ENCODE results near the gene PNPLA3.

Gene PNPLA3

DNA sequence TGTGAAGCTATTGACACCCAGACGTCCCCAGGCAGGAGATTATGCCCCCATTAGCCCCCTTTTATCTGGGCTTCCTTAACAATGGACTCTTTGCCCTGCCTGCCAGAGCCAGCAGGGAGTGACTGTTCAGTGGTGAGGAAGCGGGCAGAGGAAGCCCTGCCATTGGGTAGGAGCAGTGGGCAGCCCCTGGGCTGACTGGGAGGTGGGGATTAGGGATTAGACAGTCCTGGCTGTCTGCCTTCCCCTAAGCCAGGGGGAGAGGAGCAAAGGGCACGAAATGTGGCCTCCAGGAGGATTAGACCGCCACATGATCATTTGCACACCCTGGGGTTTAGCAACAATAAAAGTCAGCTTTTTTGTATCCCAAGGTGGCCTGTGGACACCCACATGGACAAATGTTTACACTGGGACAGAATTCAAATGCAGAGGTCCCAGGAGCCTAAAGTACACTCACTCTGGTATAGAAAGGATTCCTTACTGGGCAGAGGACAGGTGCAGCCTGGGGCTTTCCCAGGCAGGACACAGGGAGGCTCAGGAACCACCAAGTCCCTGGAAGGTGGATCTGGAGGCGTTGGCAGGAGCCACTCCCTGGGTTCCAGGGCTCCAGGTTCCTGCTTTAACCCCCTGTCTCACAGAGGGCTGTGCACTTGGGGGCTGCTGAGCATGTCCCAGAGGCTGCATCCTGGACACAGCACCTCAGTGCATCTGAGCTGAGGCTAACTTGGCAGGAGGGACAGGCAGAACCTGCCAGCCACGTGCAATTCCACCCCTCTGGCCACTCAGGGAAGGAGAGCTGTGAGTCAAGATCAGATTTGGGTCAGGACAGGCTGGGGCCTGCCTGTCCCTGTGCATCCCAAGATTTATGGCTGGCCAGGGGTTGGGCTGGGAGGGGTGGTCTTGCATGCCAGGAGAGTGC is 2.1 kb downstream of the PNPLA3 start:
- peaks cover 5% of the 10 kb centered on the region for H3K4me1 Mint-ChIP-seq (ENCODE audit: low read depth)
- H3K27me3 Mint-ChIP-seq, result peaks cover 27% of the 10 kb centered on the region
- H3K27ac Mint-ChIP-seq, result no peak overlapping the region
- peak overlapping the region; percentile 47 for H3K4me3 Mint-ChIP-seq
- no peaks in the 10 kb centered on the region for H3K9me3 Mint-ChIP-seq
- no peaks in the 10 kb centered on the region for H3K36me3 Mint-ChIP-seq (ENCODE audit: low read depth)

DNA sequence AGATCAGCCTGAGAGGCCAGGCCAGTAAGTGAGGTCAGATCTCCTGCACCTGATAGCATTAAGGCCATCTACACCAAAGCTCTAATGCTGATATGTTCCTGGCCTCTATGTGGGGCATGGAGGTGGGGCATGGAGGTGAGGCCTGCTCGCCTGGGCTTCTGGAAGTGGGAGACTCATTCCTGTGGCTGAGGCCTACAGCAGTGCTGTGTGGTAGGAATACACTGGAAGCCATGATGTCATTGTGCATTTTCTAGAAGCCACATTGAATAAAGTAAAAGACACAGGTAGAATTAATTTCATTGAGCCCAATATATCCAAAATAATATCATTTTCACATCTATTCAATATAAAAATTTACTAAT is 2.7 kb downstream of the PNPLA3 start:
- H3K27ac Mint-ChIP-seq, result no peak overlapping the region
- H3K4me1 Mint-ChIP-seq (ENCODE audit: low read depth), result peaks cover 5% of the 10 kb centered on the region
- peaks cover 26% of the 10 kb centered on the region for H3K27me3 Mint-ChIP-seq
- no peak overlapping the region for H3K4me3 Mint-ChIP-seq
- H3K9me3 Mint-ChIP-seq, result no peaks in the 10 kb centered on the region
- no peaks in the 10 kb centered on the region for H3K36me3 Mint-ChIP-seq (ENCODE audit: low read depth)

DNA sequence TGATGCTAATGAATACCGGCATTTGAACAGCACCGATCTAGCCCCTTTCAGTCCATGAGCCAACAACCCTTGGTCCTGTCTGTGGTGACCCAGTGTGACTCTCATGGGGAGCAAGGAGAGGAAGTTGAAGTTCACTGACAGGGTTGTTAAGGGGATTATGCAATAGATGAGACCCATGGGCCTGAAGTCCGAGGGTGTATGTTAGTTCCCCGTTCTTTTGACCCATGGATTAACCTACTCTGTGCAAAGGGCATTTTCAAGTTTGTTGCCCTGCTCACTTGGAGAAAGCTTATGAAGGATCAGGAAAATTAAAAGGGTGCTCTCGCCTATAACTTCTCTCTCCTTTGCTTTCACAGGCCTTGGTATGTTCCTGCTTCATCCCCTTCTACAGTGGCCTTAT is 4.9 kb downstream of the PNPLA3 start:
- H3K27ac Mint-ChIP-seq, result no peak overlapping the region
- peaks cover 20% of the 10 kb centered on the region for H3K27me3 Mint-ChIP-seq
- H3K36me3 Mint-ChIP-seq (ENCODE audit: low read depth), result no peaks in the 10 kb centered on the region
- H3K9me3 Mint-ChIP-seq, result no peaks in the 10 kb centered on the region
- H3K4me3 Mint-ChIP-seq, result no peak overlapping the region
- H3K4me1 Mint-ChIP-seq (ENCODE audit: low read depth), result no peaks in the 10 kb centered on the region

DNA sequence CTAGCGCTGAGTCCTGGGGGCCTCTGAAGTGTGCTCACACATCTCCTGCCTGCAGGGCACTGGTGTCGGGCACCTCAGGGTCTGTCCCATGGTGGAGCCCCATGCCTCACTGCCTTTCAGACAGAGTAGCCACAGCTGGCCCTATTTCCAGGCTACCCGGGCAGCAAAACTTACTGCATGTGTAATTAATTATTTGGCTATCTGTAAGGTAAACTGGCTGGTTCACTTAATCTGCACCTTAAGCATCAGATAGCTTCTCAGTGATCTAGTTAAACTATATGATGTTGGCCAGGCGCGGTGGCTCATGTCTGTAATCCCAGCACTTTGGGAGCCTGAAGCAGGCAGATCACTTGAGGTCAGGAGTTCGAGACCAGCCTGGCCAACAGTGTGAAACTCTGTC is 5.3 kb downstream of the PNPLA3 start:
- peaks cover 24% of the 10 kb centered on the region for H3K27me3 Mint-ChIP-seq
- no peaks in the 10 kb centered on the region for H3K36me3 Mint-ChIP-seq (ENCODE audit: low read depth)
- H3K4me1 Mint-ChIP-seq (ENCODE audit: low read depth), result no peaks in the 10 kb centered on the region
- no peak overlapping the region for H3K4me3 Mint-ChIP-seq
- H3K27ac Mint-ChIP-seq, result no peak overlapping the region
- no peaks in the 10 kb centered on the region for H3K9me3 Mint-ChIP-seq

DNA sequence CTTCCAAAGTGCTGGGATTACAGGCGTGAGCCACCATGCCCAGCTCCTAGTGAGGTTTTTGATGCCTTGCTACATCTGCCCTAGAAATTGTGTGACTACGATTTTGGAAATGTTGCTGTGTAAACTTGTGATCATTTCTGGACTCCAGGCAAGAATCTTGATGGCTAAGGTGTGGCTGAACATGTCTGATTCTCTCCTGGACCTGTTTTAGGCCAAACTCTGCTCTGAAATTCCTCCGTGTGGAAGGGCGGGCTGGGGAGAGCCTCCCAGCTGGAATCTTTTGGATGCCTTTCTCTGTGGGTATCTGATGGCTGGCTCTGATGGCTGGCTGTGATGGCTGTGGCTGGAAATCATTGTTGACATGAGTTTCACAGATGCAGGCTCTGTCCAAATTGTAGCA is 8.2 kb downstream of the PNPLA3 start:
- no peaks in the 10 kb centered on the region for H3K4me1 Mint-ChIP-seq (ENCODE audit: low read depth)
- no peak overlapping the region for H3K27ac Mint-ChIP-seq
- no peaks in the 10 kb centered on the region for H3K36me3 Mint-ChIP-seq (ENCODE audit: low read depth)
- H3K9me3 Mint-ChIP-seq, result no peaks in the 10 kb centered on the region
- peaks cover 16% of the 10 kb centered on the region for H3K27me3 Mint-ChIP-seq
- no peak overlapping the region for H3K4me3 Mint-ChIP-seq

DNA sequence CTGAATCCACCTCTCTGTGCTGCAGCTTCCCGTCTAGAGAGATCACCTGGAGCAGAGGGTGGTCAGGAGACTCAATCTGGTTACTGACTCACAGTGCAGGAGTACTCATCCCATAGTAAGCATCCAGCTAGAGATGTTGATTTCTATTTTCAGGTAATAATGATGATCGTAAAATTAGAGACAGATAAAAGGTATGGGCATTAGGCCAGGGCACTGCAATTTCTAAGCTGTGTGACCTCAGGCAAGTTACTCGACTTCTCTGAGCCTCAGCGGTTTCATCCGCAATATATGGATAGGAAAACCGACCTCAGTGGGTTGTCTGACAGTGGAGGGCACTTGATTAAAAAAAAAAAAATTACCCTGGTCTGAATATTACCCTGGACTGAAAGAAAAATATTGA is 17.8 kb downstream of the PNPLA3 start:
- Mint-ChIP-seq H3K4me3 (no peak overlapping the region), H3K9me3 (no peaks in the 10 kb centered on the region), H3K27ac (no peak overlapping the region), H3K27me3 (peaks cover 11% of the 10 kb centered on the region), H3K36me3 (ENCODE audit: low read depth) (no peaks in the 10 kb centered on the region), H3K4me1 (ENCODE audit: low read depth) (no peaks in the 10 kb centered on the region)

DNA sequence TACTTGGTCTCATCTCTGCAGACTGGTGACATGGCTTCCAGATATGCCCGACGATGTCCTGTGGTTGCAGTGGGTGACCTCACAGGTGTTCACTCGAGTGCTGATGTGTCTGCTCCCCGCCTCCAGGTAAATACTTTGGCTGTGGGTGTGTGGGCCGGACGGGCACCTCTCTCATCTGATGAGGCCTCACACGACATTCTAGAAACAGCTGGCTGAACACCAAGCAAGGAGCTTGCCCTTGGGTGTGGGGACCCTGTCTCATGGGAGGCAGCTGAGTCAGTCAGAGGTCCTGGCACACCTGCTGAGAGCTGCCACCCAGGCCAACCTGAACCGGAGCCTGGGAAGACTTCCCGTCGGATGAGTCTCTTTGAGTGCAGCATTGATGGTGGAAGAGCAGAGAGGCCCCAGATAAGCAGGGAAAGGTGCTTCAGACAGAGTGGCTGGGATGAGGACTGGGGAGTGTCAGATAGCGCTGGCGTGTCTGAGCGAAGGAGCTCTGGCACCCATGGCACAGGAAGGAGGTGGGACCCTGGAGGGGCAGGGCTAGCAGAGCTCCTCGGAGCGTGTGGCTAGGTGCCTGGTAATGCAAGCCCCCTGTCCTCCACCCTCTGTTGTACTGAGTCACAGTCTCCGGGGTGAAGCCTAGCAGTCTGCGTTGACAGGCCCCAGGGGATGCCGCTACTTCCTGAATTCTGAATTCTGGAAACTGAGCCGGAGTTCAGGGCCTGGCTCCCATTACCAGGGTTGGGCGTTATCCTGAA is 21.2 kb downstream of the PNPLA3 start:
- H3K27ac Mint-ChIP-seq, result no peak overlapping the region
- no peaks in the 10 kb centered on the region for H3K4me1 Mint-ChIP-seq (ENCODE audit: low read depth)
- H3K36me3 Mint-ChIP-seq (ENCODE audit: low read depth), result no peaks in the 10 kb centered on the region
- H3K4me3 Mint-ChIP-seq, result no peak overlapping the region
- peaks cover 5% of the 10 kb centered on the region for H3K27me3 Mint-ChIP-seq
- no peaks in the 10 kb centered on the region for H3K9me3 Mint-ChIP-seq

DNA sequence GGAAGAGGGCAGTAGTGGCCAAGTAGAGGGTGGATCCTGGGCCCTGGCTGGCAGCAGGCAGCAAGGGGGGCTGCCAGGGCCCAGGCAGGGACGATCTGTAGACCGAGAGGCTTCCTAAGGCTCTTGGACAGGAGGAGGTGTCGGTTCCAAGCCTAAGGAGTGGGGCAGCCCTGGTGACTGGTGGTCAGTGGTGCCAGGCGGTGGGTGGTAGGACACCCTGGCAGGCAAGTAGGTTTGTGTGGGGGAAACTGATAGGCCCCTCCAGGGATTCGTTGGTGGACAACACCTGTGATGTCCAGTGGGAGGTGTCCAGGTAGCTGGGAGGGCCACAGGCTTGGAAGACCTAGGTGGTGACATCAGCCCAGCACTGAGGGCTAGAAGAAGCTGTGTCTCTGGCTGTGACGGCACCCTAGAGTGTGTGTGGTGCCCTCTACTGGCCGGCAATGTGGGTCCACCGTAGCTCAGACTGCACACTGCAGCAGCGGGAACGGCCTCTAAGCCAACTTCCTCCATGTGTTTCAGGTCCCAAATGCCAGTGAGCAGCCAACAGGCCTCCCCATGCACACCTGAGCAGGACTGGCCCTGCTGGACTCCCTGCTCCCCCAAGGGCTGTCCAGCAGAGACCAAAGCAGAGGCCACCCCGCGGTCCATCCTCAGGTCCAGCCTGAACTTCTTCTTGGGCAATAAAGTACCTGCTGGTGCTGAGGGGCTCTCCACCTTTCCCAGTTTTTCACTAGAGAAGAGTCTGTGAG is 22.2 kb downstream of the PNPLA3 start:
- Mint-ChIP-seq H3K27me3 (peaks cover 5% of the 10 kb centered on the region), H3K4me1 (ENCODE audit: low read depth) (no peaks in the 10 kb centered on the region), H3K4me3 (no peak overlapping the region), H3K9me3 (no peaks in the 10 kb centered on the region), H3K27ac (no peak overlapping the region), H3K36me3 (ENCODE audit: low read depth) (no peaks in the 10 kb centered on the region)

DNA sequence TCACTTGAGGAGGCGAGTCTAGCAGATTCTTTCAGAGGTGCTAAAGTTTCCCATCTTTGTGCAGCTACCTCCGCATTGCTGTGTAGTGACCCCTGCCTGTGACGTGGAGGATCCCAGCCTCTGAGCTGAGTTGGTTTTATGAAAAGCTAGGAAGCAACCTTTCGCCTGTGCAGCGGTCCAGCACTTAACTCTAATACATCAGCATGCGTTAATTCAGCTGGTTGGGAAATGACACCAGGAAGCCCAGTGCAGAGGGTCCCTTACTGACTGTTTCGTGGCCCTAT is 22.7 kb downstream of the PNPLA3 start:
- Mint-ChIP-seq H3K36me3 (ENCODE audit: low read depth) (no peaks in the 10 kb centered on the region), H3K27ac (no peak overlapping the region), H3K4me3 (no peak overlapping the region), H3K4me1 (ENCODE audit: low read depth) (no peaks in the 10 kb centered on the region), H3K9me3 (no peaks in the 10 kb centered on the region), H3K27me3 (peaks cover 5% of the 10 kb centered on the region)

DNA sequence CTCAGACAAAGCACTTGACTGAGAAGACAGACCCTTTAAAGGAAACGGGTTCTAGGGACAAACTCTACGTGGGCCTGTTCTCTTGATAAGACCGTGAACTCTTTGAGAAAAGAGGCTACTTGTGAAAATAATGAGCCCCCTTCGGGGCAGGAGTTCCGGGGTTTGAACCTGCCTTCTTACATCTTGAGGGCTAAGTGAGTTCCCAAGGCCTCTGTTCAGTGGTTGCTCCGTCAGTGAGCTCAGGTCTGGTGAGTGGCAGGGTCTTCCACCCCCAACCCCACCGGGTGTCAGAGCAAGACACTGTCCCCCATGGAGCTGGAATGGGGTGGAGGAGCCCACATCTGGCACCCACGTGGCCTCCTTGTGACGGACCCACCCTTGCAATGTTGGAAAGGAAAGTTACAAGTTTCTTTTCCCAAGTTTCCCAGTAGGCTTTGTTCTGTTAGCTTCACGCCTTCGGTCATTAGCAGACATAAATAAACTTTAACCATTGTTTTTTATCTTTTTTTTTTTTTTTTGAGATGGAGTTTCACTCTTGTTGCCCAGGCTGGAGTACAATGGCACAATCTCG is 25.3 kb downstream of the PNPLA3 start:
- Mint-ChIP-seq H3K4me1 (ENCODE audit: low read depth) (peaks cover 2% of the 10 kb centered on the region), H3K4me3 (no peak overlapping the region), H3K9me3 (no peaks in the 10 kb centered on the region)

DNA sequence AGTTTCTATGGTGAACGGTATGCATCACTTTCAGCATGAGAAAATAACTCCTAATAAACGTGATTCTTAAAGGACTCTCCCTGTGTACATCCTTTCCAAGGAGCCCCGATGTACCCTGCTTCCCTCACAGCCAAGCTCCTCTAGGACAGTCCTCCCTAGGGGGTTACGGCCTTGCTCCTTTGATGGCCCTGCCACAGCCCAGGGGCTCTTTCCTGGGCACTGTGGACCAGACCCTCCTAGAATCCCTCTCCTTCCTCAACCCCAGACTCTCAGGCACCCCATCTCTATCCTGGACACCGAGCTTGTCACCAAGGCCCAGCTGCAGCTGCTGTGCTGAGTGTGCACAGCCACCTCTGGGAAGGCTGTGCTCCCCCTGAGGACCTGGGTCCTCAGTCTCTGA is 27.8 kb downstream of the PNPLA3 start:
- Mint-ChIP-seq H3K4me1 (ENCODE audit: low read depth) (peaks cover 15% of the 10 kb centered on the region), H3K27ac (no peak overlapping the region), H3K27me3 (peaks cover 6% of the 10 kb centered on the region), H3K36me3 (ENCODE audit: low read depth) (no peaks in the 10 kb centered on the region), H3K9me3 (no peaks in the 10 kb centered on the region), H3K4me3 (no peak overlapping the region)

More for the DNA sequence above, 25.3 kb downstream of the PNPLA3 start:
- Mint-ChIP-seq H3K36me3 (ENCODE audit: low read depth) (no peaks in the 10 kb centered on the region), H3K27me3 (peaks cover 6% of the 10 kb centered on the region), H3K27ac (no peak overlapping the region)

DNA sequence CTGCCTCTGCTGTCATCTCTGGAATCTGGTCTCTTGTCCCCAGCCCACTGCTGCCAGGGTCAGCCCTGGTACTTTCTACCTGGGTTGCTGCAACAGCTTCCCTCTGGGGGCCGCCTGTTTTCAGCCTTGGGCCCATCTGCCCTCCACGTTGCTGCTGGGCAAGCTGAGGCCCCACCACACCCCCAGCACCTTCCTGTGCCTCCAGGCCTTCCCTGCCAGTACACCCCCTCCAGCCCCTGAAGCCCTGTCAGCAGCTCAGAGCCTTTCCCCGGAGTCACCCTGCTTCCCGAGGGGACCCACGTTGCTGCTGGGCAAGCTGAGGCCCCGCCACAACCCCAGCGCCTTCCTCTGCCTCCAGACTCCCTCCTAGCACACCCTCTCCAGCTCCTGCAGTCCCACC is 28.4 kb downstream of the PNPLA3 start:
- Mint-ChIP-seq H3K4me3 (no peak overlapping the region), H3K36me3 (ENCODE audit: low read depth) (no peaks in the 10 kb centered on the region), H3K4me1 (ENCODE audit: low read depth) (peaks cover 20% of the 10 kb centered on the region), H3K27me3 (peaks cover 6% of the 10 kb centered on the region), H3K27ac (no peak overlapping the region), H3K9me3 (no peaks in the 10 kb centered on the region)

DNA sequence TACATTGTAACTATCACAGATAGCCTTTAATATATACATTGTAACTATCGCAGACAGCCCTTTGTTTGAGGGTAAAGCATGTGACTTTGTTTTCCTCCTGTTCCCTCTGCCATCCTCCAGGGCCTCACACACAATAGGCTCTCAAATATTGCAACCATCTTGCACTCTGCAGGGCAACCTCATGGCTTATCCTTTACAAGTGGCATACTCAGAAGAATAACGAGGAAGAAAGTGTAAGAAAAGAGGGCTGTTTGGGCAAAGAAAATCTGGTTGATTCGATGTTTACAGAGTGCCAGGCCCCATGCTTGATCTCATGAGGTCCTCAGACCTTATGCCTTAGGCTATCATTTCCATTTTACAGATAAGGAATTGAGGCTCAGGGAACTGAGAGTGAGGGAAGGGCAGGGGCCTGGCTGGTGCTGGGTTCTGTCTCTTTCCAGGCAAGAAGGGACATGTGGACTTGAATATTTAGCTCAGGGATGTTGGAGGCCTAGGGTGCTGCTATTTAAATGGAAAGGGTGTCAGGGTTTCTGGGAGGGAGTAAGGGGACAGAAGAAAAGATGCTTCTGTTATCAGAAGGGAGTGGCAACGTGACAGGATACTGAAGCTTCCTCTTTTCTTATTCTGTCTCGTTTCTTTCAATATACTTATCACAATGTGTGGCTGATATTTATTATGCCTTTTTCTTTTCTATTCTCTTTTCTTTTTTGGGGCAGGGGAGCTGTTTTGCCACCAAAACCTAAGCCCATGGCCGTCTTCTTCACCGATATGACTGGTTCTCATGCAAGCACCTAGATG is 30.6 kb downstream of the PNPLA3 start:
- H3K9me3 Mint-ChIP-seq, result no peaks in the 10 kb centered on the region
- H3K27me3 Mint-ChIP-seq, result peaks cover 6% of the 10 kb centered on the region

More for the DNA sequence above, 30.6 kb downstream of the PNPLA3 start:
- H3K4me3 Mint-ChIP-seq, result peak overlapping the region; percentile 94
- H3K27ac Mint-ChIP-seq, result peak overlapping the region; percentile 43
- peaks cover 7% of the 10 kb centered on the region for H3K36me3 Mint-ChIP-seq (ENCODE audit: low read depth)
- H3K4me1 Mint-ChIP-seq (ENCODE audit: low read depth), result peaks cover 32% of the 10 kb centered on the region
